ENCODE results near the gene OR52A5. TPM values are rescaled to one million over a fixed set of nuclear protein-coding genes. Genes with fewer than 3 reads are reported as not detected.

Gene OR52A5
- total and polyA plus RNA-seq, 10 of the 15 experiments (the other 5 are each of a cell fraction or from before 2014, with no cell fraction given): not detected

GRCh38 chr11:5092821-5093585 lies 45.2 kb downstream of the OR52A5 start:
- no peak overlapping the region for H3K4me3 ChIP-seq
- no peak overlapping the region for H3K27ac ChIP-seq (ENCODE audit: control insufficient read depth, insufficient read depth)
- in situ Hi-C loops (cut with MboI): no loop called here
- SMC1A ChIA-PET (ENCODE audit: uncharacterized antibody, unreplicated experiment): no interaction called here
- FAIRE-seq: no peak
- no peaks in the 10 kb centered on the region for H3K36me3 ChIP-seq (ENCODE audit: control insufficient read depth in 2 of 2, insufficient read depth in 2 of 2, low read length in 1 of 2)
- intact Hi-C loops (cut with micrococcal nuclease; ENCODE audit: unreplicated experiment): no loop called here
- no peak overlapping the region for H3K4me2 ChIP-seq (ENCODE audit: control insufficient read depth, insufficient read depth)
- no peaks in the 10 kb centered on the region for H3K79me2 ChIP-seq (ENCODE audit: control insufficient read depth, insufficient read depth, low read length)
- no peak for DNase-seq (ENCODE audit: low read depth, low spot score)
- H4K20me1 ChIP-seq (ENCODE audit: control insufficient read depth, insufficient read depth): no peaks in the 10 kb centered on the region
- no peak overlapping the region for H2AFZ ChIP-seq (ENCODE audit: control insufficient read depth, low read depth, low read length)
- CTCF ChIA-PET: no interaction called here
- H3K9me3 ChIP-seq (replicated peaks; ENCODE audit: control insufficient read depth, insufficient read depth, low read length): no peaks in the 10 kb centered on the region
- 53% methylated on average over 8 of the region's 8 CpGs for WGBS (ENCODE audit: insufficient coverage, insufficient replicate concordance, low lambda C conversion rate, missing lambda C conversion rate)
- RAD21 ChIA-PET (ENCODE audit: unreplicated experiment): no interaction called here
- no peak overlapping the region for H3K9ac ChIP-seq (ENCODE audit: control insufficient read depth, insufficient read depth, low read length)
- TF ChIP-seq STAT3 (IDR thresholded peaks at IDR 0.05; ENCODE audit: low read depth, low read length): no peak
- TF ChIP-seq RAD51 (IDR thresholded peaks at IDR 0.05): no peak
- TF ChIP-seq WRNIP1 (IDR thresholded peaks at IDR 0.05; ENCODE audit: borderline replicate concordance, low read depth, low read length): no peak
- no peak for TF ChIP-seq HDAC6 (IDR thresholded peaks at IDR 0.05; ENCODE audit: unreplicated experiment)
- TF ChIP-seq EED (IDR thresholded peaks at IDR 0.05; ENCODE audit: low read depth): no peak
- TF ChIP-seq ESRRA (IDR thresholded peaks at IDR 0.05; ENCODE audit: low read length): no peak
- no peak for TF ChIP-seq SUPT20H (IDR thresholded peaks at IDR 0.05; ENCODE audit: borderline replicate concordance, control insufficient read depth, low read depth, low read length)
- no peak for TF ChIP-seq YY1 (IDR thresholded peaks at IDR 0.05; ENCODE audit: low read depth, low read length)
- TF ChIP-seq ZBTB11 (CRISPR knock-in tag; IDR thresholded peaks at IDR 0.05): no peak
- no peak for TF ChIP-seq CREM (IDR thresholded peaks at IDR 0.05; ENCODE audit: low read depth)
- no peak for TF ChIP-seq FOXM1 (IDR thresholded peaks at IDR 0.05; ENCODE audit: low read depth, low read length)
- H3K27me3 ChIP-seq (replicated peaks in 1 of 2; ENCODE audit: control insufficient read depth in 2 of 2, insufficient read depth in 2 of 2, low read length in 1 of 2): no peaks in the 10 kb centered on the region
- no TSS peak for BruUV-seq (replicated peaks)
- ATAC-seq: no peak
- H3K4me1 ChIP-seq (ENCODE audit: control insufficient read depth, insufficient read depth, low read length): no peaks in the 10 kb centered on the region
- POLR2A ChIA-PET: no interaction called here
